CD4-positive, alpha-beta T cell treated with Interferon alpha-2 for 1 hour (primary cell): ENCODE data around the gene RPL13.
"Not testable (repeated sequence)": the region's sequence is repeated elsewhere in the genome, so short reads cannot be mapped to it uniquely, and the experiment has no call there.

Experiments used
- DNase-seq, 2 donors: peaks; one replicate each; pipeline ENCODE4 v3.0.0-alpha.2; 2020 to 2022

Gene RPL13

DNA sequence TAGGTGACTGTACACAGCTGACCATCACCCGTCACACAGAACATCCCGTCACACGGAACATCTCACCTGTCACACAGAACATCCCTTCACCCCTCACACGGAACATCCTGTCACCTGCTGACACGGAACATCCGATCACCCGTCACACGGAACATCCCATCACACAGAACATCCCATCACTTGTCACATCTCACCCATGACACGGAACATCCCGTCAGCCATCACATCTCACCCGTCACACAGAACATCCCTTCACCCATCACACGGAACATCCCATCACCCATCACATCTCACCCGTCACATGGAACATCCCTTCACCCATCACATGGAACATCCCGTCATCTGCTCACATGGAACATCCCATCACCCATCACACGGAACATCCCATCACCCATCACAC, 18.9 kb downstream of the RPL13 start:
- DNase-seq = no peak

DNA sequence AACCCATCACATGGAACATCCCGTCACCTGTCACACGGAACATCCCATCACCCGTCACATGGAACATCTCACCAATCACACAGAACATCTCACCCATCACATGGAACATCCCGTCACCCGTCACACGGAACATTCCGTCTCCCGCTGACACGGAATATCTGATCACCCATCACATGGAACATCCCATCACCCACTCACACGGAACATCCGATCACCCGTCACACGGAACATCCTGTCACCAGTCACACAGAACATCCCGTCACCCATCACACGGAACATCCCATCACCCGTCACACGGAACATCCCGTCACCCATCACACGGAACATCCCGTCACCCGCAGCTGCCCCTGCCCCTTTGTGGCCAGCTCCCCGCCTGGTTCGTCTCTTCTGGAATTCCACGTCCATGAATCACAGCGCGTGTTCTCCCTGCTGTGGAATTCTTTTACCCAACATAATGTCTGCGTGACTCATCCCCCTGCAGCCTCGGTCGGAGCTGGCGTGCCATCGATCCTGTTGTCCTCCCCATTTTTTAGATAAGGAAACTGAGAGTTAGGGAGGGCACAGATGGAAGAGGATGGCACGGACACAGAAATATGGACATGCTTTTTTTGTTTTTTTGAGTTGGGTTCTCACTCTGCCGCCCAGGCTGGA, 20.7 kb downstream of the RPL13 start:
- no peak for DNase-seq

DNA sequence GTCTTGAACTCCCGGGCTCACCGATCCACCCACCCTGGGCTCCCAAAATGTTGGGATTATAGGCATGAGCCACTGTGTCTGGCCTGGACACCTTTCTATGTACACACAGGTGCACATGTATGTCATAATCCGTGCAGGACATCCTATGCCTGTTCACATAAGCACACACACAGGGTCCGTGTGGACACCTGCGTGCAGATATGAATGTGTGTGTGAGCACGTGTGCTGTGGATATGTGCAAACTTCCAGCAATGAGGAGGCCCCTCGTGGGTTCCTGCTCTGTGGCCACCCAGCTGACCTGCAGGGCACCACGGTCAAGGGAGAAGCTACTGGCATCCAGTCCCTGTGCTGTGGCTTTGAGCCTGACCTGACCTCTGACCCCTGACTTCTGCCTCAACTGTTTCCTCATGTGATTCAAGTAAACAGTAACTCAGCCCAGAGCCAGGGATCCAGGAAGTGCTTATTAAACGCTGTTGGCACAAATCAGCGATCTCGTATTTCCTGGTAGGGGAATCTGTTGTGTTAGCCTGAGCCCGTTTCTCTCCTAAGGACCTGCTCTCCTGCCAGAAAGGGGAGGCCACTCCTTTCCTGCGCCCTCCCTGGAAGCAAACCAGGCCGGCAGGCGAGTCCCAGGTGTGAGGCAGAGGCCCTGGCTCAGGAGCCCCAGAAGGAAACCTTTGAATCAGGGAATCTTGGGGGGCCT, 21.5 kb downstream of the RPL13 start:
- DNase-seq = no peak

DNA sequence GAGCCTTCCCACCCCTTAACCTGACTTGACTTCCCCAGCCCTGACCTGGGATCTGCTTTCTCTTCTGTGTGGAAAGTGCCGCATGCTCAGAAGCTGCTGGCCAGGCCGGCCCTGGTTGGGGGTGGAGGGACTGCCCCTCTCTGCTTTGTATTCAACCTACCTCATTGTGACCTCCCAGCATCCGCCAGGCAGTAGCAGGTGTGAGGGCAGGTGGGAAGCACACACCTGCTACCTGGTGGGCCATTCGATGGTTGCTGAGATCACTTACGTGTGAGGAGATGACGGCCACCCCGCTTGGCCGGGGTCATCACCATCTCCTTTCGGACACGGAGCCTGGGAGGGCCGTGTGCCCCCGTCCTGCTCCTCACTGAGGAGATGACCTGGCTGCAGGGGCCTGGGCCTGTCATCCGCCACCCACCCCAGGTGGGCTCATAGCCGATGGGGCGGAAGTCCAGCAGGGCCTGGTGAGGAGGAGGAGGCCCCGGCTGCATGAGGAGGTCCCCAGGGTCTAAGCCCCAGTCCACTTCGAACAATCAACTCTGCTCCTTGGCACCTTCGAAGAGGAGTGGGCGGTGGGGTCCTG, 22.2 kb downstream of the RPL13 start:
- no peak for DNase-seq

DNA sequence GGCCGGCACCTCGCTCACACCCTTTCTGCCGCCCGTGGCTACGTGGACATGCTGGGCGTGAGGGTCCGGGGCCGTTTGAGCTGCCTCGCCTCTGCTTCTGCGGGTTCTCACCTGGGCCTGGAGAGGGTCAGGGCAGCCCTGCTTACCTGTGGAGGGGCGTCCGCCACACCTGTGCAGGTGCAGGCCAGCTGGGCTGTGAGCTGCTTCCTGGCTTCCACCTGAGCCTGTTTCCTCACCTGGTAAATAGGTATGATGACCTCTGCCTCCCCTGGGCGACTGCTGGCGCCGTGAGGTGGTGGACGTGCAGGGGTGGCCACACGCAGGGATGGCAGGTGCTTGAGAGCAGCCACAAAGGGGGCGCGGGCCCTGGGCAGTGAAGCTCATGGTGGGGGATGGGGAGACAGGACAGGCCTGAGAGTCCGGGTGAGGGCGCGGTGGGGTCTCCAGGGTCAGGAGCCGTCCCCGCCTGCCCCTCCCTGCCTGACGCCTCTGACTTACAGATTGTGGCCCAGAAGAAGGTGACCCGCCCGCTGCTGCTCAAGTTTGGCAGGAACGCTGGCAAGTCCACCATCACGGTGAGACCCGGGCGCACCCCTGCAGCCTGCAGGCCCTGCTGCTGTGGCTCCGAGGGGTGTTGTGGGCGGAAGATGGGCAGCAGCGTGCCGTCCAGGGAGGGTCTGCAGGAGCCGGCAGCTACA, 22.9 kb downstream of the RPL13 start:
- DNase-seq = no peak

DNA sequence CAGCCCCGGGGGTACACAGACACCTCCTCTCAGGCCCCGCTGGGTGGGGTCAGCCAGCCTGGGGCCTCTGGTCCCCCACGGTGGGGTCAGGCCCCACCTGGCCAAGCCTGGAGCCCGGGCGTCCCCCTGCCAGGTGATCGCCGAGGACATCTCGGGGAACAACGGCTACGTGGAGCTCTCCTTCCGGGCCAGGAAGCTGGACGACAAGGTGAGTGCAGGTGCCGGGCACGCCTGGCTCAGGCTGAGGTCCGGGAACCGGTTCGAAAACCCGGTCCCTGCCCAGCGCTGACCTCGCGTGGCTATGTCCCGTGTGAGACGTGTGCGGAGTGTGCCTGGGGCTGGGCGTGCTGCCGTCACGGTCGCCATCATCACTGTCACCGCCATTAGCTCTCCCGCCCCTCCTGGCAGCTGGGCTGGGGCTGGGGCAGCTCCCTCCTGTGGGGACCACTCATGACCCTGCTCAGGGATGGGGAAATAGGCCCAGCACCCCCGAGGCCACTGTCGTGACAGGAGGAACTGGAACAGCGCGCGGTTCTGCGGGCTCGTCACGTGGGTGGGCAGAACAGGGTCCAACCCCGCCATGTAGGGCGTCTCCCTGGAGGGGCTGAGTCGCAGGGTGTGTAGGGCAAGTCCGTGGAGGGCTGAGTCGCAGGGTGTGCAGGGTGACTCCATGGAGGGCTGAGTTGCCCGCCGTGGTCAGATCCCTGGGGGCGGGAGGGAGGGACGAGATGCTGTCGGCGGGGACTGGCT, 23.6 kb downstream of the RPL13 start:
- no peak for DNase-seq

DNA sequence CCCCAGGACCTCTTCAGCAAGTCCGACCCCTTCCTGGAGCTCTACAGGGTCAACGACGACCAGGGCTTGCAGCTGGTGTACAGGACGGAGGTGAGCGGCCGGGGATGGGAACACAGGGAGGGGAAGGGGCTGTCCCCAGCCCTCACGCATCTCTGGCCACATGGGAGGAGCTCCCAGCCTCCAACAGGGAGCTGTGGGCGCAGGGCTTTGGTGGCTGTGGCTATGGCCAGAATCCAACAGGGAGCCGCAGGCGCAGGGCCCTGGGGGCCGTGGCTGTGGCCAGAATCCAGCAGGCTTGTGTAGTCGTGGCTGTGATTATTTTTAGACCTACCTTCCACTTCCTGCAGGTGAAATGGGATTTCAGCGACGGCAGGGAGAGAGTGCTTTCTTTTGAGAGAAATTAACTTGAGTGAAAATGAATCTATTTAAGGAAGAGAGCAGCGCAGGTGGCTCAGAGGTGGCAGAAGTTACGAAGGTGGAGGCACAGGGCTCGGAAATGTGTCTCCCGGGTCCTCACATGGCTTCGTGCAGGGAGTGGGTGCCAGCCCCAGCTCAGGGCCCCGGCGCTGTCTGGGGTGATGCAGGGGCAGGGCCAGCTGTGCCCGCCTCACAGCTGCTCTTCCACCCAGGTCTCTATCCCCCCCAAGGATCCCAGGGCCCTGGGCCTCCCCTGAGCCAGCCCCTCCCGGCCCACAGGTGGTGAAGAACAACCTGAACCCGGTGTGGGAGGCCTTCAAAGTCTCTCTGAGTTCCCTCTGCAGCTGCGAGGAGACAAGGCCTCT, 24.5 kb downstream of the RPL13 start:
- no peak for DNase-seq

DNA sequence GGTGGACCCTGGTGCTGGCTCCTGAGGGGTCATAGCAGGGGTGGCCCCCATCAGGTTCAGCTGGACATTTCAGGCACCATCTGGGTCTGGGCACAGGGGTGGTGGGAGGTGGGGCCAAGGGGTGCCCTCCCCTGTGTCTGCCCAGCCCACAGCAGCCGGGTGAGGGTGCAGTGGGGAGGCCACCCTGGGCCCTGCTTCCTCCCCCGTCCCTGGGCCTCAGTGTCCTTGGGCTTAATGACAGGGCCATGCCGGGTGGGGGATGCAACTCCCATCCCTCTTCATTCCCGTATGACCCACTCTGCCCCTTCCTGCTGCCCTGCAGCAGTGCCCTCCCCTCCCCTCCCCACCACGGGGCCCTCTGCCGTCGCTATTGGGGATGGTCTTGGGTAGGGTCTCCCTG, 25.7 kb downstream of the RPL13 start:
- DNase-seq = no peak

DNA sequence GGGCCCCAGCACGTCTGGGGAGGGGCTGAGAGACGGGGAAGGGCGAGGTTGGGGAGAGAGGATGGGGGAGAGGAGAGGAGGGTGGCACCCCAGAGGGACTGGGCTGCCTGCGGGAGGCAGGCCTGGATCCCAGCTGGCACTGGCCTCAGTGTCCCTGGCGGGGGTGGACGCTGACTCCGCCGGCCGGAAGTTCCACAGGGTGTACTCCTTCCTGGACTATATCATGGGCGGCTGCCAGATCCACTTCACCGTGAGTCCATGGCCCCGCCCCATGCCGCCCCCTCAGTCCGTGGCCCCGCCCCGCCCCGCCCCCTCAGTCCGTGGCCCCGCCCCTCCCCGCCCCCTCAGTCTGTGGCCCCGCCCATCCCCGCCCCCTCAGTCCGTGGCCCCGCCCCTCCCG, 26.4 kb downstream of the RPL13 start:
- DNase-seq = no peak

DNA sequence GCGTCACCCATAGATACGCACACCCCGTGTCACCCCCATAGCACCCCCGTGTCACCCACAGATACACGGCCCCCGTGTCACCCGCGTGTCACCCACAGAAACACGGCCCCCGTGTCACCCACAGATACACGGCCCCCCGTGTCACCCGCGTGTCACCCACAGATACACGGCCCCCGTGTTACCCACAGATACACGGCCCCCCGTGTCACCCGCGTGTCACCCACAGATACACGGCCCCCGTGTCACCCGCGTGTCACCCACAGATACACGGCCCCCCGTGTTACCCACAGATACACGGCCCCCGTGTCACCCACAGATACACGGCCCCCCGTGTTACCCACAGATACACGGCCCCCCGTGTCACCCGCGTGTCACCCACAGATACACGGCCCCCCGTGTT, 27.2 kb downstream of the RPL13 start:
- DNase-seq = not testable (repeated sequence)

DNA sequence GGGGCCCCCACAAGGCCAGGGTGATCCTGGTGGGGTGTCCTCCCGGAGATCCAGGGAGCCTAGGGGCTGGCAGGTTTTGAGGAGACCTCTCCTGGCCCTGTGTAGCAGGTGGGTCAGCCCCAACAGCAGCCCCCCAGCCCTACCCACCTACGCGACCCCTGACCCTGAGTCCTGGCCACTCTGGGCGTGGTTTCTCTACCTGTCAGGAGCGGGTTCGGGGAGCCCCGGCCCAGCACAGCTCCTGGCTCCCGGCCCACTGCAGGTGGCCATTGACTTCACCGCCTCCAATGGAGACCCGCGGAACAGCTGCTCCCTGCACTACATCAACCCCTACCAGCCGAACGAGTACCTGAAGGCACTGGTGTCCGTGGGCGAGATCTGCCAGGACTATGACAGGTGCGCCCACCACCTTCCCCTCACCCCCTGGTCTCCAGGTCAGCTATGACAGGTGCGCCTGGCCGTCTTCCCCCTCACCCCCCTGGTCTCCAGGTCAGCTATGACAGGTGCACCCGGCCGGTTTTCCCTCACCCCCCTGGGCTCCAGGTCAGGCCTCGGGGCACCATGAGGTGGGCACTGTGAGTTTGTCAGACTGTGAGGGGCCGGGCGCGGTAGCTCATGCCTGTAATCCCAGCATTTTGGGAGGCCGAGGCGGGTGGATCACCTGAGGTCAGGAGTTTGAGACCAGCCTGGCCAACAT, 28.1 kb downstream of the RPL13 start:
- no peak for DNase-seq

DNA sequence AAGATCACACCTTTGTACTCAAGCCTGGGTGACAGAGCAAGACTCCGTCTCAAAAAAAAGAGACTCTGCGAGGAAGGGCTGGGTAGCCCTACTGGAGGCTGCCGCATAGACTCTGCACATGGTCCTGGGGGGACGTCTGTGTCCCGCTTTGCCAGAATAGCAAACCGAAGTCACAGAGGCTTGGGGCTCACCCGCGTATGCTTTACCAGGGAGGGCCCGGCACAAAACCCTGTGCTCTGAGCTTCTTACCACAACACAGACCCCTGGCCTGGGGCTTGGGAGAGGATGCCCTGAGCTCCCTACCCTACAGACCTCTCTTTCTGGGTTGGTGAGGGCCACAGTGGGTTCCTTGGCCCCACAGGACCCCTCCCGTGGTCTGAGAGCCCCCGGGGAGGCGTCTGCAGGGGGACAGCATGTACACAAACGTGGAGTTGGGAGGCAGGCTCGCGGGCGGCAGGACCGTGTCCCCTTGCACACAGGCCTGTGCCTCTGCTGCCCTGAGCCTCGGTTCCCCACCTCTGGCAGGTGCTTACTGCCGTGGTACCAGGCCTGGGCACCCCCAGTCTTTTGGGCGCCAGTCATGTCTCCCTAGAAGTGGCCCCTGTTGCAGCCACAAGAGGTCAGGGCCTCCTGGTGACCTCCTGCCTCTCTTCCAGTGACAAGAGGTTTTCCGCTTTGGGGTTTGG, 28.9 kb downstream of the RPL13 start:
- DNase-seq = no peak

DNA sequence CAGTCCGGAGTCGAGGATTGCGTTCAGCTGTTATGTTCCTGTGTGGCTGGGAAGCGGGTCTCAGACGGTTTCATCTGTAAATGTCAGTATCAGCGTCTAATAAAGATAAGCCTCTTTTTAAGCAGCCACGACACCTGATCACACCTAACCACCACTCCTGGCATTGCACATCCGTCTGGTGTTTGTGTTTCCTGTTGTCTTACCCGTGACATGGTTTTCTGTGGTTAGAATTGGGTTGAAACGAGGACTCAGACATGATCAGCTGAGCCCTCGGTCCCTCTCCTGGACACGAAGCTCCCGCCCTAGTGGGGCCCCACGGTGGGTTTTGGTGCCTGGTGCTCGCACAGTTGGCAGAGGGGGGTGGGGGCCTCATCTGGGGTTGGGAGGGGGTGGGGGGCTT, 33.4 kb downstream of the RPL13 start:
- peak; percentile 42 to 74 for DNase-seq

DNA sequence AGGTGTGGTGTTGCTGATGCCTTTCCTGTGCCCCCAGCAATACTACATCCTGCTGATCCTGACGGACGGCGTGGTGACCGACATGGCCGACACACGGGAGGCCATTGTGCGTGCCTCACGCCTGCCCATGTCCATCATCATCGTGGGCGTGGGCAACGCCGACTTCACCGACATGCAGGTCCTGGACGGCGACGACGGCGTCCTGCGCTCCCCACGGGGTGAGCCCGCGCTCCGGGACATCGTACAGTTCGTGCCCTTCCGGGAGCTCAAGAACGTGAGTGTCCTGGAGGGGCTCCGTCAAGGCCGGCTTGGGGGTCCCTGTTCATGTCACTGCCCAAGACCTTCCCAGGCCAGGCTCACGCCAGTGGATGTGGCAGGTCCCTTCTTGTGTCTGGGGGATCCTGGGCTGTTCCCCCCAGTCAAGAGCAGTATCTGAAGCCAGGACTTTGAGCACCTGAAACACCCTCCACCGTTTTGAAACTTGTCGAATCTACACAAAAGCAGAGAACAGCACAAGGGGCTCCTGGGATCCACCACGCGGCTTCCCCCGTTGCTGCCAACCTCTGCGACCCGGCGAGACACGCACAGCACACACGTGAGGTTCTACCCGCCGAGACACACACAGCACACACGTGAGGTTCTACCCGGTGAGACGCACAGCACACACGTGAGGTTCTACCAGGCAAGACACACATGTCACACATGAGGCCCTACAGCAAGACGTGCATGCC, 35.0 kb downstream of the RPL13 start:
- DNase-seq = no peak

DNA sequence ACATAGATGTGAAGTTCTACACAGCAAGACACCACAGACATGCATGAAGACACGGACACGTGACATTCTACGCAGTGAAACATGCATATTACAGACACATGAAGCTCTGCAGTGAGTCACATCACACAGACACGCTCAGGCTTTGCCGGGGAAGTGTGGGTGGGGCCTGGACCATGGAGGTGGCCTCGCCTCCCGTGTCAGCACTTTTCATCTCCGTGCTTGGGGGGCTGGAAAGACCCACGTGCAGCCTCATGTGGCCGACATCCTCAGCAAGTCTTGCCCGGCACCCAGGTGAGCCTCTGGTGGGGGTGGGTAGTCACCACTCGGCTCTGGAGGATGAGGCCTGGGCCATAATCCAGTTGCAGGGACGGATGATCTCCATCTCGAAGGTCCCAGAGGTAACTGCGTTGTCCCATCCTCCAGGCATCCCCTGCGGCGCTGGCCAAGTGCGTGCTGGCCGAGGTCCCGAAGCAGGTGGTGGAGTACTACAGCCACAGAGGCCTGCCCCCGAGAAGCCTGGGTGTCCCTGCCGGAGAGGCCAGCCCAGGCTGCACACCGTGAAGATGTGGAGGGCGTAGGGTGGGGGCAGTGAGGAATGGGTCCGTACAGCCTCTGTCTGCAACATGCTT, 35.7 kb downstream of the RPL13 start:
- DNase-seq = no peak

DNA sequence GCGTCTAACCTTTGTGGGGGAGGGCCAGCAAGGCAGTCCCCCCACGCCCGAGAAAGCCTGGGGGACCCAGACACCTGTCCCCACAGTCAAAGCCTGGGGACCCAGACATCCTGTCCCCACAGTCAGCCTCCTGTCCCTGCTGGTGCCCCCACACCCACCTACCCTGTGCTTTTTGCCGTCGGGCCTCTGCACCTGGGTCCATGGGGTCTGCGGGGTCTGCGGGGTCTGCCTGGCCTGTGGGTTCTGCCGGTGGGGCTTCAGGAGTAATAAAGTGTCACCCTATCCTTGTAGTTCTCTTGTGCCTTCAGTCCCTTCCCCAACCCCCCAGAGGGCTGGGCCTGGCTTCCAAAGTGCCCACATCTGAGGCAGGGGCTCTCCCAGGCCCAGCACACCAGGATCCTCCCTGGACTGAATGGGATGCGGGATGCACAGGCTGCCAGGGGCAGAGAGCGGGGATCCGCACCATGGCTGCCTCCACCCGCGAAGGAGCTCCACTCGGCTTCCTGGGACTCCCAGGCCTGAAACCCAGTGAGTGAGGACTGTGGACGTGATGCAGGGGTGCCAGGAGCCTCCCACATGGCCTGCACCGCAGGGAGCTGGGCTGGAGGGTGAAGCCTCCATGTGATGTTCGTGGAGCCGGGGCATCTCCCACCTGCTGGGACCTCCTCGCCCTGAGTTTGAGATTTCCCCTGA, 36.6 kb downstream of the RPL13 start:
- no peak for DNase-seq

DNA sequence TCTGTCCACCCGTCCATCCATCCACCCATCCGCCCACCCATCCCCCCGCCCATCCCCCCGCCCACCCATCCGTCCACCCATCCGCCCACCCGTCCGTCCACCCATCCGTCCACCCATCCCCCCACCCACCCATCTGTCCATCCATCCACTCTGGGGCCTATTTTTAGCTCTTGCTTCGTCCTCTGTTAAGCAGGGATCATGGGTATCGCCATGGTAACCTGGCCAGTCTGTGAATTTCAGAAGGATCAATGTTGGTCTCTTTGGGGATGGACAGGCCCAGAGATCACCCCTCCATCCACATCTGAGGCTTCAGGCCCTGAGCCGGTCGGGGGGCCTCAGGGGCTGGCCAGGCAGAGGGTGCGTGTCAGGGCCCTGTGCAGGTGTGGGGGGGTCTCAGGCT, 37.7 kb downstream of the RPL13 start:
- no peak for DNase-seq

DNA sequence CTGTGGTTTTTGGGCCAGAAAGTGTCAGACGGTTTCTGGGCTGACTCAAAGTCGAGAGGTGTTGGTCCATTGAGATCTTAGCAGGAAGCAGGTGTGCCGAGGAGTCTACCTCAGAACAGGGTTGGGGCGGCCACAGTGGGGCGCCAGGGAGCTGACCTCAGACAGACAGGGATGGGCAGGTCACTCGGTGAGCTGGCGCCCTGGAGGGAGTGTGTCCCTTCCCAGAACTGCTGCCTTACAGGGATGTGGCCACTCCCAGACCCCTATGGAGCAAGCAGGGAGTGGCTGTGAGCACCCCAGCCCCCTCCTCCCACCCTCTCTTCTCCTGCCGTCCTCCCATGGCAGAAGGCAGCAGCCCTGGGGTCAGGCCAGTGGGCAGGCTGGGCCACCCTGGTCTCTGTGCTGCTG, 39.0 kb downstream of the RPL13 start:
- peak in 1 of 2 donors; percentile 27 for DNase-seq

DNA sequence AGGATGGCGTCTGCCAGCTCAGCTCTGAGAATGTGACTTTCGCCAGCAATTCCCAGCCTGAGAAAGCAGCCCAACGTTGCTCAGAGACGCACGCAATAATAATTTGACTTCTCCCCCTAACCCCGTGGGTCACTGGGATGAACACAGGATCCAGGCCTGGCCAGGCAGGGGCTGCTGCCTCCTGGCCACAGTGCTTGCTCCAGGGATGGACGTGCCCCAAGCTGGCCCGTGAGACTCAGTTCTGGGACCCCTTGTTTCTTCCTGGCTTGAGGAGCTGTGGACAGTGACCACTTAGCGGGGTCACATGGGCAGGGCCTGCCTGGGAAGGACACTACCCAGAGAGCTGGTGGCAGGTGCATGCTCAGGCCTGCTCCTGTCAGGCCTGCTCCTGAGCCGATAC, 39.4 kb downstream of the RPL13 start:
- no peak for DNase-seq
